ENCODE data around the gene VTA1. TPM values are rescaled to one million over a fixed set of nuclear protein-coding genes. Genes with fewer than 3 reads are reported as not detected.
A peak's percentile ranks its signal among the peaks of the same experiment; 100 is the strongest.

Gene VTA1
- polyA plus RNA-seq, 3 donors, result 15.9 to 97.3 (median 74.8) TPM

- Histone ChIP-seq H3K9me3 (replicated peaks in 1 of 2; ENCODE audit: control insufficient read depth in 1 of 2, insufficient read depth in 1 of 2, low read length in 2 of 2) (peaks cover 0 to 14% of the 10 kb centered on the region in 2 donors), H3K4me1 (ENCODE audit: control insufficient read depth in 1 of 2, insufficient read depth in 2 of 2, low read length in 2 of 2) (no peaks in the 10 kb centered on the region), H3K9ac (ENCODE audit: insufficient read depth, low read length, poor library complexity, severe bottlenecking) (no peak overlapping the region), H3K27me3 (ENCODE audit: control insufficient read depth in 2 of 2, insufficient read depth in 2 of 2, low read length in 2 of 2) (no peaks in the 10 kb centered on the region), H3K27ac (ENCODE audit: low read depth in 1 of 2, low read length in 2 of 2) (no peak overlapping the region), H3K4me3 (replicated peaks in 1 of 3; ENCODE audit: low read depth in 2 of 3, low read length in 3 of 3) (no peak overlapping the region), H3K4me2 (replicated peaks; ENCODE audit: extremely low read depth, low read length, poor library complexity, severe bottlenecking) (no peak overlapping the region), H2AFZ (ENCODE audit: insufficient read depth, low read depth, low read length, poor library complexity, severe bottlenecking) (no peak overlapping the region), H4K20me1 (ENCODE audit: insufficient read depth, low read length) (no peaks in the 10 kb centered on the region), H3K36me3 (replicated peaks in 1 of 2; ENCODE audit: control insufficient read depth in 1 of 2, insufficient read depth in 2 of 2, low read length in 2 of 2) (peaks cover 47 to 65% of the 10 kb centered on the region in 2 donors), H3K79me2 (ENCODE audit: insufficient read depth, low read length) (no peaks in the 10 kb centered on the region)
- H3K27me3 Mint-ChIP-seq (ENCODE audit: low read depth in 3 of 3), result no peaks in the 10 kb centered on the region
- H3K4me3 Mint-ChIP-seq, result no peak overlapping the region
- no peak for TF ChIP-seq CTCF (IDR thresholded peaks at IDR 0.05)
- no peaks in the 10 kb centered on the region for H3K4me1 Mint-ChIP-seq
- intact Hi-C loops (cut with micrococcal nuclease), result no loop called here
- peaks cover 64 to 76% of the 10 kb centered on the region in 2 donors for H3K36me3 Mint-ChIP-seq
- DNase-seq, result no peak
- H3K9me3 Mint-ChIP-seq, result peaks cover 0 to 12% (median 9%) of the 10 kb centered on the region in 7 donors
- no peak overlapping the region for H3K27ac Mint-ChIP-seq
Observed at GRCh38 chr6:142178129-142178528, 31.1 kb downstream of the VTA1 start.

- peak overlapping the region in 1 of 7 donors; percentile 14 for H3K27ac Mint-ChIP-seq
- no peak overlapping the region for H3K4me2 ChIP-seq (replicated peaks; ENCODE audit: extremely low read depth, low read length, poor library complexity, severe bottlenecking)
- intact Hi-C loops (cut with micrococcal nuclease), result no loop called here
- H3K36me3 ChIP-seq (replicated peaks in 1 of 2; ENCODE audit: control insufficient read depth in 1 of 2, insufficient read depth in 2 of 2, low read length in 2 of 2), result peaks cover 13 to 29% of the 10 kb centered on the region in 2 donors
- no peak for DNase-seq
- H4K20me1 ChIP-seq (ENCODE audit: insufficient read depth, low read length), result peaks cover 3% of the 10 kb centered on the region
- peaks cover 0 to 12% (median 7%) of the 10 kb centered on the region in 7 donors for H3K9me3 Mint-ChIP-seq
- H3K4me1 Mint-ChIP-seq, result peaks cover 1% of the 10 kb centered on the region
- no peak overlapping the region for H3K9ac ChIP-seq (ENCODE audit: insufficient read depth, low read length, poor library complexity, severe bottlenecking)
- H3K4me3 Mint-ChIP-seq, result no peak overlapping the region
- H3K36me3 Mint-ChIP-seq, result peaks cover 37 to 52% of the 10 kb centered on the region in 2 donors
- no peaks in the 10 kb centered on the region for H3K79me2 ChIP-seq (ENCODE audit: insufficient read depth, low read length)
- H3K4me1 ChIP-seq (ENCODE audit: control insufficient read depth in 1 of 2, insufficient read depth in 2 of 2, low read length in 2 of 2), result no peaks in the 10 kb centered on the region
- H3K4me3 ChIP-seq (replicated peaks in 1 of 3; ENCODE audit: low read depth in 2 of 3, low read length in 3 of 3), result no peak overlapping the region
- TF ChIP-seq CTCF (IDR thresholded peaks at IDR 0.05), result no peak
- no peaks in the 10 kb centered on the region for H3K27me3 Mint-ChIP-seq (ENCODE audit: low read depth in 3 of 3)
- no peaks in the 10 kb centered on the region for H3K27me3 ChIP-seq (ENCODE audit: control insufficient read depth in 2 of 2, insufficient read depth in 2 of 2, low read length in 2 of 2)
- H3K9me3 ChIP-seq (replicated peaks in 1 of 2; ENCODE audit: control insufficient read depth in 1 of 2, insufficient read depth in 1 of 2, low read length in 2 of 2), result peaks cover 0 to 12% of the 10 kb centered on the region in 2 donors
- H2AFZ ChIP-seq (ENCODE audit: insufficient read depth, low read depth, low read length, poor library complexity, severe bottlenecking), result no peak overlapping the region
- H3K27ac ChIP-seq (ENCODE audit: low read depth in 1 of 2, low read length in 2 of 2), result no peak overlapping the region
Observed at GRCh38 chr6:142182004-142182403, 34.9 kb downstream of the VTA1 start.
